Neuronal stem cell (in vitro differentiated cells): Measurements from ENCODE around the gene NR3C2.

Experiments
- DNase-seq: peaks from one replicate; pipeline ENCODE4 v3.0.0-alpha.2; 2013; ENCODE audit warnings: low spot score
- H2AFZ ChIP-seq: one replicate; pipeline ENCODE4 v1.6.1; 2013; ENCODE audit warnings: mild to moderate bottlenecking, low read length, inconsistent platforms
- H2AK5ac ChIP-seq: 2 replicates; pipeline ENCODE4 v1.6.1; 2013; ENCODE audit warnings: low read depth, mild to moderate bottlenecking, inconsistent platforms, low read length, moderate library complexity, mixed read lengths
- H2BK120ac ChIP-seq: 2 replicates; pipeline ENCODE4 v1.6.1; 2013; ENCODE audit warnings: low read depth, mild to moderate bottlenecking, inconsistent platforms, low read length, moderate library complexity, mixed read lengths
- H2BK12ac ChIP-seq: one replicate; pipeline ENCODE4 v1.6.1; 2013; ENCODE audit warnings: low read length, inconsistent platforms
- H2BK15ac ChIP-seq: 2 replicates; pipeline ENCODE4 v1.6.1; 2013; ENCODE audit warnings: mild to moderate bottlenecking, low read length, inconsistent platforms, mixed read lengths
- H2BK5ac ChIP-seq: one replicate; pipeline ENCODE4 v1.6.1; 2013; ENCODE audit warnings: inconsistent platforms, mild to moderate bottlenecking, low read length, moderate library complexity
- H3K14ac ChIP-seq: one replicate; pipeline ENCODE4 v1.6.1; 2013; ENCODE audit warnings: low read length, inconsistent platforms
- H3K18ac ChIP-seq: 2 replicates; pipeline ENCODE4 v1.6.1; 2013; ENCODE audit warnings: low read length, inconsistent platforms
- H3K23ac ChIP-seq: 2 replicates; pipeline ENCODE4 v1.6.1; 2013; ENCODE audit warnings: low read depth, mild to moderate bottlenecking, mixed read lengths, low read length, inconsistent platforms; ENCODE audit not compliant: poor library complexity
- H3K27ac ChIP-seq: replicated peaks from 3 replicates; pipeline ENCODE4 v1.5.1; 2013; ENCODE audit warnings: low read length, inconsistent platforms
- H3K27me3 ChIP-seq, 3 experiments: 2 replicates each; pipeline ENCODE4 v1.6.1; 2013; ENCODE audit warnings: low read length in 3 of 3, mild to moderate bottlenecking in 2 of 3, inconsistent platforms in 1 of 3, low read depth in 1 of 3, mixed read lengths in 1 of 3, moderate library complexity in 1 of 3; ENCODE audit not compliant: control insufficient read depth in 3 of 3, insufficient read depth in 3 of 3
- H3K36me3 ChIP-seq, 2 donors: replicated peaks in 1 of 2; 2 replicates each; pipeline ENCODE4 v1.6.1; 2013; ENCODE audit warnings: low read length in 2 of 2; ENCODE audit not compliant: control insufficient read depth in 2 of 2, insufficient read depth in 2 of 2
- H3K4ac ChIP-seq: 2 replicates; pipeline ENCODE4 v1.6.1; 2013; ENCODE audit warnings: inconsistent platforms, mild to moderate bottlenecking, low read length, moderate library complexity
- H3K4me1 ChIP-seq, 2 donors: 1 replicate in 1 of 2; 2 replicates in 1 of 2; pipeline ENCODE4 v1.6.1; 2013; ENCODE audit warnings: low read length in 2 of 2, low read depth in 1 of 2; ENCODE audit not compliant: control insufficient read depth in 2 of 2, insufficient read depth in 1 of 2
- H3K4me2 ChIP-seq: one replicate; pipeline ENCODE4 v1.6.1; 2013; ENCODE audit warnings: mild to moderate bottlenecking, low read length, inconsistent platforms; ENCODE audit not compliant: insufficient read depth, poor library complexity, severe bottlenecking
- H3K4me3 ChIP-seq, 2 donors: 2 replicates each; pipeline ENCODE4 v1.5.1; 2013; ENCODE audit warnings: low read length in 2 of 2, mild to moderate bottlenecking in 2 of 2, inconsistent platforms in 1 of 2, moderate library complexity in 1 of 2
- H3K79me1 ChIP-seq: one replicate; pipeline ENCODE4 v1.6.1; 2013; ENCODE audit warnings: low read depth, mild to moderate bottlenecking, inconsistent platforms, low read length, moderate library complexity
- H3K9ac ChIP-seq: one replicate; pipeline ENCODE4 v1.6.1; 2013; ENCODE audit warnings: mild to moderate bottlenecking, low read depth, low read length, inconsistent platforms; ENCODE audit not compliant: poor library complexity
- H3K9me3 ChIP-seq, 2 donors: replicated peaks in 1 of 2; 2 replicates each; pipeline versions ENCODE3 to v1.6.1; 2013; ENCODE audit warnings: low read length in 2 of 2, mild to moderate bottlenecking in 2 of 2, inconsistent platforms in 1 of 2, low read depth in 1 of 2, mixed read lengths in 1 of 2, moderate library complexity in 1 of 2; ENCODE audit not compliant: control insufficient read depth in 2 of 2, insufficient read depth in 1 of 2
- H4K8ac ChIP-seq: one replicate; pipeline ENCODE4 v1.6.1; 2013; ENCODE audit warnings: low read depth, mild to moderate bottlenecking, inconsistent platforms, low read length, moderate library complexity
- H4K91ac ChIP-seq: one replicate; pipeline ENCODE4 v1.6.1; 2013; ENCODE audit warnings: low read length, low read depth, mild to moderate bottlenecking, inconsistent platforms; ENCODE audit not compliant: poor library complexity
- WGBS, 2 donors: extraction: QIAGEN DNeasy Blood & Tissue Kit; methylation state at CpG; one replicate each; pipeline ENCODE4 v1.1.7; 2013; ENCODE audit warnings: missing lambda C conversion rate in 2 of 2, mixed read lengths in 1 of 2; ENCODE audit not compliant: insufficient read length in 2 of 2, insufficient replicate concordance in 1 of 2; ENCODE audit errors: extremely low coverage in 2 of 2; 5-methylcytosine and 5-hydroxymethylcytosine counted together

NR3C2 gene

GRCh38 chr4:148345509-148345908, 96.7 kb downstream of the NR3C2 start:
- no peak overlapping the region for H3K18ac ChIP-seq
- no peak overlapping the region for H4K8ac ChIP-seq
- no peak overlapping the region for H2AK5ac ChIP-seq
- H3K9me3 ChIP-seq: no peaks in the 10 kb centered on the region
- no peak overlapping the region for H2BK15ac ChIP-seq
- H3K4me2 ChIP-seq: no peak overlapping the region
- no peak overlapping the region for H3K23ac ChIP-seq
- no CpG with 5 or more reads among the region's 5 CpGs for WGBS, 2 donors
- no peak overlapping the region for H4K91ac ChIP-seq
- no peak overlapping the region for H2AFZ ChIP-seq
- no peaks in the 10 kb centered on the region for H3K79me1 ChIP-seq
- no peaks in the 10 kb centered on the region for H3K27me3 ChIP-seq
- H3K9ac ChIP-seq: no peak overlapping the region
- H3K4me1 ChIP-seq: no peaks in the 10 kb centered on the region
- no peak for DNase-seq
- no peak overlapping the region for H3K4ac ChIP-seq
- H2BK12ac ChIP-seq: no peak overlapping the region
- H3K36me3 ChIP-seq: no peaks in the 10 kb centered on the region
- no peak overlapping the region for H3K27ac ChIP-seq
- no peak overlapping the region for H3K4me3 ChIP-seq
- no peak overlapping the region for H2BK5ac ChIP-seq
- no peak overlapping the region for H2BK120ac ChIP-seq
- H3K14ac ChIP-seq: no peak overlapping the region

GRCh38 chr4:148344941-148345340, 97.3 kb downstream of the NR3C2 start:
- no peak overlapping the region for H3K23ac ChIP-seq
- H3K36me3 ChIP-seq: no peaks in the 10 kb centered on the region
- no peaks in the 10 kb centered on the region for H3K79me1 ChIP-seq
- H4K91ac ChIP-seq: no peak overlapping the region
- H3K4me2 ChIP-seq: no peak overlapping the region
- no peak overlapping the region for H3K4ac ChIP-seq
- no peak overlapping the region for H2BK12ac ChIP-seq
- H3K27ac ChIP-seq: no peak overlapping the region
- H3K4me1 ChIP-seq: no peaks in the 10 kb centered on the region
- H2BK5ac ChIP-seq: no peak overlapping the region
- H2AFZ ChIP-seq: no peak overlapping the region
- no peak overlapping the region for H3K14ac ChIP-seq
- no peaks in the 10 kb centered on the region for H3K27me3 ChIP-seq
- no peak overlapping the region for H2BK15ac ChIP-seq
- WGBS, 2 donors: no CpG with 5 or more reads among the region's 1 CpG
- H3K18ac ChIP-seq: no peak overlapping the region
- no peaks in the 10 kb centered on the region for H3K9me3 ChIP-seq
- no peak overlapping the region for H2BK120ac ChIP-seq
- H3K4me3 ChIP-seq: no peak overlapping the region
- no peak overlapping the region for H4K8ac ChIP-seq
- no peak for DNase-seq
- no peak overlapping the region for H3K9ac ChIP-seq
- no peak overlapping the region for H2AK5ac ChIP-seq

GRCh38 chr4:148344352-148344751, 97.9 kb downstream of the NR3C2 start:
- Histone ChIP-seq H2BK12ac (no peak overlapping the region), H3K18ac (no peak overlapping the region), H2BK120ac (no peak overlapping the region), H2AFZ (no peak overlapping the region), H4K8ac (no peak overlapping the region), H3K4ac (no peak overlapping the region), H3K4me3 (no peak overlapping the region), H2BK15ac (no peak overlapping the region), H3K4me2 (no peak overlapping the region), H3K79me1 (no peaks in the 10 kb centered on the region), H3K9me3 (no peaks in the 10 kb centered on the region), H3K27me3 (no peaks in the 10 kb centered on the region), H2AK5ac (no peak overlapping the region), H3K9ac (no peak overlapping the region), H3K14ac (no peak overlapping the region), H4K91ac (no peak overlapping the region), H3K4me1 (no peaks in the 10 kb centered on the region), H3K27ac (no peak overlapping the region), H3K23ac (no peak overlapping the region), H3K36me3 (no peaks in the 10 kb centered on the region), H2BK5ac (no peak overlapping the region)
- no peak for DNase-seq
- no CpG with 5 or more reads among the region's 2 CpGs for WGBS, 2 donors

GRCh38 chr4:148341980-148342800, 100.0 kb downstream of the NR3C2 start:
- Histone ChIP-seq H2AK5ac (no peak overlapping the region), H3K4me1 (no peaks in the 10 kb centered on the region), H3K27me3 (no peaks in the 10 kb centered on the region), H3K27ac (no peak overlapping the region), H4K91ac (no peak overlapping the region), H2BK120ac (no peak overlapping the region), H3K23ac (no peak overlapping the region), H2BK15ac (no peak overlapping the region), H4K8ac (no peak overlapping the region), H2BK5ac (no peak overlapping the region), H3K14ac (no peak overlapping the region), H3K9ac (no peak overlapping the region), H3K4ac (no peak overlapping the region), H3K4me3 (no peak overlapping the region), H2BK12ac (no peak overlapping the region), H3K9me3 (no peaks in the 10 kb centered on the region), H3K18ac (no peak overlapping the region), H2AFZ (no peak overlapping the region), H3K79me1 (no peaks in the 10 kb centered on the region), H3K4me2 (no peak overlapping the region), H3K36me3 (no peaks in the 10 kb centered on the region)
- no peak for DNase-seq
- WGBS, 2 donors: no CpG with 5 or more reads among the region's 13 CpGs
